ENCODE measurements around the gene GPR141. TPM values are rescaled to one million over a fixed set of nuclear protein-coding genes. Genes with fewer than 3 reads are reported as not detected.

The GPR141 gene
- total RNA-seq, 1 experiment from 2014 or later: not detected

DNA sequence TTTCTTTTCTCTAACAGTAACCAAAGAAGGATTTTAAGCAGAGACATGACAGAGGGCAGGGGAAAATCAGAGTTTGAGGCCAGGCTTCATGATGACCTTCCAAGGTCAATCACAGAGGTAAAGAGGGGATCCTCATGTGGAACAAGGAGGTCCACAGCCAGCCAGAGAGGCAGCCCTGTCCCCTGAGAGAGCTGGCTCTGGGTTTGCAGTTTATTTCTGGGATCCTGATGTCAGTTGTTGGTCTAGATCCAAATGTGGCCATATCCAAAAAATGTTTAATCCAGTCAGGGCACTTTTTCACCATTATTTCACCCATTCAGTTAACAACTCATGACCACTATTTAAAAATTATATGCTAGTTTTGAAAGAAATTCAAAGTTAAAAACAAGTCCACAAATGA, 45.6 kb downstream of the GPR141 start:
- ATAC-seq (no peak), DNase-seq (ENCODE audit: low read depth, low spot score) (no peak)
- no peak overlapping the region for H3K4me3 ChIP-seq (replicated peaks in 1 of 2; ENCODE audit: low read depth in 1 of 2, low read length in 2 of 2)
- H3K79me2 ChIP-seq (ENCODE audit: insufficient read depth, low read length): no peaks in the 10 kb centered on the region
- no peak overlapping the region for H2AFZ ChIP-seq (ENCODE audit: low read depth, low read length, poor library complexity, severe bottlenecking)
- no peaks in the 10 kb centered on the region for H4K20me1 ChIP-seq (ENCODE audit: insufficient read depth)
- no peak overlapping the region for H3K4me2 ChIP-seq (ENCODE audit: low read length)
- BruUV-seq (replicated peaks): no TSS peak
- ChIA-PET RAD21 (ENCODE audit: low non-redundant PET in 1 of 2, low total read pairs in 2 of 2, uncharacterized antibody in 2 of 2, unreplicated experiment in 2 of 2) (no interaction called here), POLR2A (no interaction called here), CTCF (no interaction called here)
- no peaks in the 10 kb centered on the region for H3K4me1 ChIP-seq (ENCODE audit: control insufficient read depth in 1 of 2, insufficient read depth in 2 of 2, low read length in 2 of 2)
- no peaks in the 10 kb centered on the region for H3K9me3 ChIP-seq (ENCODE audit: control insufficient read depth in 1 of 2, insufficient read depth in 1 of 2, low read depth in 1 of 2, low read length in 2 of 2)
- no peaks in the 10 kb centered on the region for H3K9me2 ChIP-seq (ENCODE audit: insufficient read depth)
- TF ChIP-seq, protein P1, sequence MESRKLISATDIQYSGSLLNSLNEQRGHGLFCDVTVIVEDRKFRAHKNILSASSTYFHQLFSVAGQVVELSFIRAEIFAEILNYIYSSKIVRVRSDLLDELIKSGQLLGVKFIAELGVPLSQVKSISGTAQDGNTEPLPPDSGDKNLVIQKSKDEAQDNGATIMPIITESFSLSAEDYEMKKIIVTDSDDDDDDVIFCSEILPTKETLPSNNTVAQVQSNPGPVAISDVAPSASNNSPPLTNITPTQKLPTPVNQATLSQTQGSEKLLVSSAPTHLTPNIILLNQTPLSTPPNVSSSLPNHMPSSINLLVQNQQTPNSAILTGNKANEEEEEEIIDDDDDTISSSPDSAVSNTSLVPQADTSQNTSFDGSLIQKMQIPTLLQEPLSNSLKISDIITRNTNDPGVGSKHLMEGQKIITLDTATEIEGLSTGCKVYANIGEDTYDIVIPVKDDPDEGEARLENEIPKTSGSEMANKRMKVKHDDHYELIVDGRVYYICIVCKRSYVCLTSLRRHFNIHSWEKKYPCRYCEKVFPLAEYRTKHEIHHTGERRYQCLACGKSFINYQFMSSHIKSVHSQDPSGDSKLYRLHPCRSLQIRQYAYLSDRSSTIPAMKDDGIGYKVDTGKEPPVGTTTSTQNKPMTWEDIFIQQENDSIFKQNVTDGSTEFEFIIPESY (IDR thresholded peaks at IDR 0.05; ENCODE audit: extremely low read depth, insufficient replicate concordance, low read length): no peak
- no peak for TF ChIP-seq ZFX (IDR thresholded peaks at IDR 0.05)
- peaks cover 15% of the 10 kb centered on the region; the same call in 1 of the 2 replicates for H3K27me3 ChIP-seq (ENCODE audit: insufficient read depth, low read length)
- no peak overlapping the region for H3K9ac ChIP-seq (ENCODE audit: low read length)
- no peaks in the 10 kb centered on the region for H3K36me3 ChIP-seq (ENCODE audit: control insufficient read depth in 1 of 2, insufficient read depth in 2 of 2, low read length in 2 of 2)
- intact Hi-C loops (cut with micrococcal nuclease): no loop called here
- H3K27ac ChIP-seq (ENCODE audit: low read depth, low read length): no peak overlapping the region

DNA sequence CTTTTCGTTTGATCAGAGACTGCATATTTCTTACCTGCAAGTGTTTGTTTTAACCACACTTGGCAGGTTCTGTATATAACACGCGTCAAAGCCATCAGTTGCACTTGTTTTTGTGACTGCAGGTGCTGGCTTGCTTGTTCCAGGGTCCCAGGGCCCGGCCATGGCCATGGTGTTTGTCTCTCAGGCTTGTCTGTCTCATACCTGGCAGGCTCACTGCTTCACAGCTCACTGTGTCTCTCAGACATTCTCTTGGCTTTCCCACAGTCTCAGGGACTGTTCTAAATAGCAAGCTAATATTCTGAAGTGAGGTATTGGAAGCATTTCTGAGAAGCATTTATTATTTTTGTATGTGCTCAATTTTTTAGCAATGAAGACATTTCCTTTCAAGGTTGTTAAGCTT, 46.9 kb downstream of the GPR141 start:
- peaks cover 15% of the 10 kb centered on the region; the same call in 1 of the 2 replicates for H3K27me3 ChIP-seq (ENCODE audit: insufficient read depth, low read length)
- POLR2A ChIA-PET: no interaction called here
- ATAC-seq (no peak), DNase-seq (ENCODE audit: low read depth, low spot score) (no peak)
- H3K4me3 ChIP-seq (replicated peaks in 1 of 2; ENCODE audit: low read depth in 1 of 2, low read length in 2 of 2): no peak overlapping the region
- H4K20me1 ChIP-seq (ENCODE audit: insufficient read depth): no peaks in the 10 kb centered on the region
- H3K9ac ChIP-seq (ENCODE audit: low read length): no peak overlapping the region
- H3K4me2 ChIP-seq (ENCODE audit: low read length): no peak overlapping the region
- intact Hi-C loops (cut with micrococcal nuclease): no loop called here
- H2AFZ ChIP-seq (ENCODE audit: low read depth, low read length, poor library complexity, severe bottlenecking): no peak overlapping the region
- no peaks in the 10 kb centered on the region for H3K36me3 ChIP-seq (ENCODE audit: control insufficient read depth in 1 of 2, insufficient read depth in 2 of 2, low read length in 2 of 2)
- TF ChIP-seq SIN3A (IDR thresholded peaks at IDR 0.05; ENCODE audit: low read depth): no peak
- TF ChIP-seq ZNF274 (IDR thresholded peaks at IDR 0.05; ENCODE audit: low read depth, low read length): no peak
- no peak for TF ChIP-seq CEBPB (IDR thresholded peaks at IDR 0.05; ENCODE audit: low read depth)
- no peak for TF ChIP-seq YY1 (IDR thresholded peaks at IDR 0.05; ENCODE audit: extremely low read depth, insufficient replicate concordance, low read depth, low read length)
- no peak for TF ChIP-seq FOSL1 (IDR thresholded peaks at IDR 0.05; ENCODE audit: low read depth)
- TF ChIP-seq ZFX (IDR thresholded peaks at IDR 0.05): no peak
- TF ChIP-seq SP1 (IDR thresholded peaks at IDR 0.05; ENCODE audit: low read depth): no peak
- no peak for TF ChIP-seq CBX3 (IDR thresholded peaks at IDR 0.05; ENCODE audit: low read depth)
- TF ChIP-seq EGR1 (IDR thresholded peaks at IDR 0.05; ENCODE audit: low read depth): no peak
- no peak for TF ChIP-seq TCF7L2 (IDR thresholded peaks at IDR 0.05; ENCODE audit: borderline replicate concordance, extremely low read depth, insufficient read depth, insufficient read length)
- TF ChIP-seq EZH2 (IDR thresholded peaks at IDR 0.05): no peak
- TF ChIP-seq RAD21 (IDR thresholded peaks at IDR 0.05; ENCODE audit: low read depth): no peak
- TF ChIP-seq, protein P2, sequence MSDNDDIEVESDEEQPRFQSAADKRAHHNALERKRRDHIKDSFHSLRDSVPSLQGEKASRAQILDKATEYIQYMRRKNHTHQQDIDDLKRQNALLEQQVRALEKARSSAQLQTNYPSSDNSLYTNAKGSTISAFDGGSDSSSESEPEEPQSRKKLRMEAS (IDR thresholded peaks at IDR 0.05): no peak
- no peak for TF ChIP-seq EZH2phosphoT487 (IDR thresholded peaks at IDR 0.05; ENCODE audit: borderline replicate concordance)
- H3K27ac ChIP-seq (ENCODE audit: low read depth, low read length): no peak overlapping the region
- no TSS peak for BruUV-seq (replicated peaks)
- CTCF ChIA-PET: interaction anchor here (0.8 kb wide), 1 partner anchor 446 kb away, joined by 3 read pairs; no protein-coding TSS in a partner anchor
- no peaks in the 10 kb centered on the region for H3K79me2 ChIP-seq (ENCODE audit: insufficient read depth, low read length)
- H3K9me3 ChIP-seq (ENCODE audit: control insufficient read depth in 1 of 2, insufficient read depth in 1 of 2, low read depth in 1 of 2, low read length in 2 of 2): no peaks in the 10 kb centered on the region
- no peaks in the 10 kb centered on the region for H3K4me1 ChIP-seq (ENCODE audit: control insufficient read depth in 1 of 2, insufficient read depth in 2 of 2, low read length in 2 of 2)
- RAD21 ChIA-PET (ENCODE audit: low non-redundant PET in 1 of 2, low total read pairs in 2 of 2, uncharacterized antibody in 2 of 2, unreplicated experiment in 2 of 2): no interaction called here
- no peaks in the 10 kb centered on the region for H3K9me2 ChIP-seq (ENCODE audit: insufficient read depth)
